Activated CD8-positive, alpha-beta memory T cell treated with anti-CD3 and anti-CD28 coated beads, Interleukin-2, amount 50 U/mL, for 48 hours (primary cell): ENCODE results near the gene SYDE2.
"Not testable (repeated sequence)": the region's sequence is repeated elsewhere in the genome, so short reads cannot be mapped to it uniquely, and the experiment has no call there.

Experiments
- DNase-seq: peaks from one replicate; pipeline ENCODE4 v3.0.0-alpha.2; 2020

SYDE2 gene, protein sequence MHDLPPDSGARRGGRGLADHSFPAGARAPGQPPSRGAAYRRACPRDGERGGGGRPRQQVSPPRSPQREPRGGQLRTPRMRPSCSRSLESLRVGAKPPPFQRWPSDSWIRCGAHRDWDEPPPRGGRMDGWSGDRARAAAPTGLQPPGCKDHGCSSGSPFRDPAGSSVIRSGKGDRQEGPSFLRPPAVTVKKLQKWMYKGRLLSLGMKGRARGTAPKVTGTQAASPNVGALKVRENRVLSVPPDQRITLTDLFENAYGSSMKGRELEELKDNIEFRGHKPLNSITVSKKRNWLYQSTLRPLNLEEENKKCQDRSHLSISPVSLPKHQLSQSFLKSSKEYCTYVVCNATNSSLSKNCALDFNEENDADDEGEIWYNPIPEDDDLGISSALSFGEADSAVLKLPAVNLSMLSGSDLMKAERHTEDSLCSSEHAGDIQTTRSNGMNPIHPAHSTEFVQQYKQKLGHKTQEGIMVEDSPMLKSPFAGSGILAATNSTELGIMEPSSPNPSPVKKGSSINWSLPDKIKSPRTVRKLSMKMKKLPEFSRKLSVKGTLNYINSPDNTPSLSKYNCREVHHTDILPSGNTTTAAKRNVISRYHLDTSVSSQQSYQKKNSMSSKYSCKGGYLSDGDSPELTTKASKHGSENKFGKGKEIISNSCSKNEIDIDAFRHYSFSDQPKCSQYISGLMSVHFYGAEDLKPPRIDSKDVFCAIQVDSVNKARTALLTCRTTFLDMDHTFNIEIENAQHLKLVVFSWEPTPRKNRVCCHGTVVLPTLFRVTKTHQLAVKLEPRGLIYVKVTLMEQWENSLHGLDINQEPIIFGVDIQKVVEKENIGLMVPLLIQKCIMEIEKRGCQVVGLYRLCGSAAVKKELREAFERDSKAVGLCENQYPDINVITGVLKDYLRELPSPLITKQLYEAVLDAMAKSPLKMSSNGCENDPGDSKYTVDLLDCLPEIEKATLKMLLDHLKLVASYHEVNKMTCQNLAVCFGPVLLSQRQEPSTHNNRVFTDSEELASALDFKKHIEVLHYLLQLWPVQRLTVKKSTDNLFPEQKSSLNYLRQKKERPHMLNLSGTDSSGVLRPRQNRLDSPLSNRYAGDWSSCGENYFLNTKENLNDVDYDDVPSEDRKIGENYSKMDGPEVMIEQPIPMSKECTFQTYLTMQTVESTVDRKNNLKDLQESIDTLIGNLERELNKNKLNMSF

DNA sequence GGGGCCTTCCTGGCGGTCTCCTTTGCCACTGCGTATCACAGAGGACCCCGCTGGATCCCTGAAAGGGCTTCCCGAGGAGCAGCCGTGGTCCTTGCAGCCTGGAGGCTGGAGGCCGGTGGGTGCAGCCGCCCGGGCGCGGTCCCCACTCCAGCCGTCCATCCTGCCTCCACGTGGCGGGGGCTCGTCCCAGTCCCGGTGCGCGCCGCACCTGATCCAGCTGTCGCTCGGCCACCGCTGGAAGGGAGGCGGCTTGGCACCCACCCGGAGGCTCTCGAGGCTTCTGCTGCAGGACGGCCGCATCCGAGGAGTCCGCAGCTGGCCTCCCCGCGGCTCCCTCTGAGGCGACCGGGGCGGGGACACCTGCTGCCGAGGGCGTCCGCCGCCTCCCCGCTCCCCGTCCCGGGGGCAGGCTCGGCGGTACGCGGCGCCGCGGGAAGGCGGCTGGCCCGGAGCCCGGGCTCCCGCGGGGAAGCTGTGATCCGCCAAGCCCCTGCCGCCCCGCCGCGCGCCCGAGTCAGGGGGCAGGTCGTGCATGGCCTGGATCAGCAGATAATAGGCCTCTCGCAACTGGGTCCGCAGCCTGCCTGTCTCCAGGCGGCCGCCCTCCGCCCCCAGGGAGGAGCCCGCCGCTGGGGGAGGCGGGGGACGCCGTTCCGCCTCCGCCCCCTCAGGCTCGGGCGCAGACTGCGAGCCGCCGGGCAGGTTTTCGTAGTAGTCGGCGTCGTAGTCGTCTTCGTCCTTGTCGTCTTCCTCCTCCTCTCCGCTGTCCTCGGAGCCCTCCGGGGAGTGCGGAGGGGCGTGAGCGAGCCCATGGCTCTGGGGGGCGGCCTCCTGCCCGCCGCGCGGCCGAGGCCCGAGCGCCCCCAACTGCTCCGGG is at the start of gene SYDE2:
TSS of gene SYDE2 (minus strand) at position 554 of the 877 bp plus-strand sequence. CDS start at position 534, 20 bp downstream.
- peak; percentile 77 for DNase-seq

- DNase-seq = not testable (repeated sequence)
Observed at GRCh38 chr1:85249042-85249441, 48.2 kb upstream of the SYDE2 start.

- DNase-seq = no peak
Observed at GRCh38 chr1:85245891-85246290, 45.1 kb upstream of the SYDE2 start.

DNA sequence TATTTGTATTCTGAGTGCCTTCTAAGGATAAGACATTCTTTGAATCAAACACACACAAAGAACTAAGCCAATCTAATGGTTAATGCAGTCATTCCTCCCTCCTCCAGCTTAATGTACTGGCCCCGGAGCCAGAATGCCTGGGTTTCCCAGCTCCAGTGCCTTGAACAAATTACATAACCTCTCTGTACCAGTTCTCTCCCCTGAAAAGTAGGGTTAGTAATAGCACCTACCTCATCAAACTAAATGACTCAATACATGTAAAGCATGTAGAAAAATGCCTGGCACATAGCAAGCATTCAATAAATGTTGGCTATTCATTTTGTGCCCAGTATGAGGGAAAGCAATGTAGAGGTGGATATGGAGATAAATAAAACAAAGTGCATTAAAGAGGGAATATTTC is 44.6 kb upstream of the SYDE2 start:
- no peak for DNase-seq

DNA sequence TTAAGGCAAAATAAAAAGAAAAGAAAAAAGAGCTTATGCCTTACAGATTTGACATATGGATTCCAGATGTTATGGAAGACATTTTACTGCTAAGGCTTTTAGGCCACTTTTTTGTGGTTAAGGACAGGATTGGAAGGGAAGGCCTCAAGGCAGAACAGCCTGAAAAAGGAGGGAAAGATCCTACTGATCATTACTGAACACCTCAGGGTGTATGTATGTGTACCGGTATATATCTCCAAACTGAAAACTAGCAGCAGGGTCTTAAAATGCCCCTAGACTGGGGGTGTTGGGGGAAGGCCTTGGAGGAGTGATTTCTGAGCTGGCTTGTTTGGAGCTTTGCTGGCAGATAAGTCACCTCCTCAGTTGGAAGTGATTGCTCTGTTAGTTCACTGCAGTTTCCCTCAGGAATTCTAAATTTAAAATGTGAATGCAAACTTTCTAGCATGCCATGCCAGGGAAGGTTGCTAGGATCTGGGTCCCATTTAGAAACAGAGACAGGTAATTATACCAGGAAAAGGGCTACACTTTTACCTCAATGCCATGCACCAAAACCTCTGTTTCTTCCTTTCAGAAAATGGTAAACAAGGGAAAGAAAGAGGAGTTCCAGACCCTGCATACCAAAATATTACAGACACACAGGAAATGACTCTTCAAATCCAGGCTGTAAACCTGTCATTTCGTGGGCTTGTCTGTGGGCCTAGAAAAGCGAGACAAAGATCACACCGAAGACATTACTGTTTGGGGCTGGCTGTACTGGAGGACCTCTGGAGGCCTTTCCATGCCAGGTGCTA is 43.6 kb upstream of the SYDE2 start:
- DNase-seq = no peak

- no peak for DNase-seq
Observed at GRCh38 chr1:85243372-85243771, 42.6 kb upstream of the SYDE2 start.

DNA sequence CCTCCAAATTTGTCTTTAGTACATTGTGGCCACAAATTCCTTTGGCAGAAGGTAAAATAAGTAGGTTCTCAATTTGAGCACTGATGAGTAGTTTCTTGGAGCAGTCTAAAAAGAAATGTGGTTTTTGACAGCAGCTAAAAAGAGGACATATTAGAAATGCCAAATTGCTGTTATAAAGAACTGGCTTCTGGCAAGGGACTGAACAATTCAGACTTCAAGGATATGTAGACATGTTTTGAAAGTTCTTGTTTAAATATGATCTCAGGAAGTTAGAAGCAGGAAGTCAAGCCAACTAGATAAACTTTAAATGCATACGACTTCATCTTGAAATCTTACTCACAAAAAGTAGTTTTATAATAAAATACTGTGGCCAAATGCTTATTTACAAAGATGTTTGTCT is 39.8 kb upstream of the SYDE2 start:
- DNase-seq = no peak

DNA sequence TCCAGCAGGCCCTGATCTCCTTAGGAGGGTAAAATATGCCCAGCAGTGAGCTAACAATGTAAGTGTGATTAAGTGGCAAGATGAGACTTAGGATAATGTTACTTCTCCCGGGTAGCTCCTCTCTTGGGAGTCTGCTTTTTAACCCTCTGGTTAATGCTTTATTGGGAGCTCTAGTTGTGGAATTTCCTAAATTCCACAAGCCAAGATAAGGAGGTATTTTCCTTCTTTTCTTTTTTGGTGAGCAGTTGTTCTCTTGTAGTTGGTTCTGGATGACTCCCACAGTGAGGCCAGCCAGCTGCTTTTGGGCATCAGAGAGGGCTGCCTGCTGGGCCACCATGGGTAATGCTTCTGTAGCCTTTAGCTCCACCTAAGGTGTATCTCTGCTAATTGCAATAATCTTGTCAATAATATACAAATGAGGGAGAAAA is 39.4 kb upstream of the SYDE2 start:
- no peak for DNase-seq

GRCh38 chr1:85237613-85238012 is 36.8 kb upstream of the SYDE2 start:
- no peak for DNase-seq

GRCh38 chr1:85230305-85230977 is 29.6 kb upstream of the SYDE2 start:
- DNase-seq = no peak

- no peak for DNase-seq
Observed at GRCh38 chr1:85229574-85230097, 28.8 kb upstream of the SYDE2 start.

DNA sequence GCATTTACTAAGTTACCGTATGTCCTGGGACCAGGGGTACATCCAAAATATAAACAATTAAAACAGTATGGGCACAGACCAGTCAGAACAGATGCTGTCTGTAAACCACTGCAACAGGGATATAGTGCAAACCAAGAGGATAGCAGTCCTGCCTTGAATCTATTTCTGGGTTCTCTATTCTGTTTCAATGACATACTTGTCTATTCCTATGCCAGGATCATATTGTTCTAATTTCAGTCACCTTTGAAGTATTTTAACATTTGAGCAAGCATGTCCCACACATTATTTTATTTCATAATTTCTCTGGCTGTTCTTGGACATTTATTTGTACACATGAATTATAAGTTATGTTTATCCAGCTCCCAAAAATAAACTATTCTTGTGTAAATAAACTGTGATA is 28.2 kb upstream of the SYDE2 start:
- DNase-seq = no peak

DNA sequence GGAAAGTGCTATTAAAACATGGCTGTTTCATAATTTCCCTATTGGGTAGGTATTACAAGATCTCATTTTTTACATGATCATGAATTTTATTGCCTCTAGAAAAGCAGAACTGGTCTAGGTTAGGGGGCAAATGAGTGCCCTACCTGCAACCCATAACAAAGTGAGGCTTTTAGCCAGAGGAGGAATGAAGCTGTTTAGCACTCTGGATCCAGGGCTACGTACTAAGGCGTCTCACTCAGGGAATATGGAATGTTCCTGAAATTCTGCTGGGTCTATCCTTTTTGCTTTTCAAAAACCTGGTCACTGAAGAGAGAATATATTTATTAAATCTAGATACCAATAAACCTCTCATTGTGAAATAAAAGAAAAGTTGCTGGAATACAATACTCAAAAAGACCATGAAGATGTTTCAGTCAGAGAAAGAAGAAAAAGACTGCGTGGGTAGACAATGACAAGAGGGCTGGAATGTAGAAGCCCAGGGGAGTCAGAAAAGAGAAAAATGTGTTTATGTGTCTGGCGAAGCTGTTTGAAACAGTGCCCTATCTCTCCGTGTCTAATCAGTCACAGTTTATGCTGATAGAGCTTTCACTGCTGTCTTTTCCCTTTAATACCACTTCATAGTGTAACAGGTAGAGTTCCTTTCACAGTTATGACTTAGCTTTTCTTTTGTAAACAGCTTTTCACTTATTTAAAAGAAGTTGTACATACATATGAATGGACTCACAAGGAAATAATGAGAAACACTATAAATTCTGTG is 25.0 kb upstream of the SYDE2 start:
- no peak for DNase-seq

GRCh38 chr1:85224734-85225623 is 24.2 kb upstream of the SYDE2 start:
- no peak for DNase-seq

DNA sequence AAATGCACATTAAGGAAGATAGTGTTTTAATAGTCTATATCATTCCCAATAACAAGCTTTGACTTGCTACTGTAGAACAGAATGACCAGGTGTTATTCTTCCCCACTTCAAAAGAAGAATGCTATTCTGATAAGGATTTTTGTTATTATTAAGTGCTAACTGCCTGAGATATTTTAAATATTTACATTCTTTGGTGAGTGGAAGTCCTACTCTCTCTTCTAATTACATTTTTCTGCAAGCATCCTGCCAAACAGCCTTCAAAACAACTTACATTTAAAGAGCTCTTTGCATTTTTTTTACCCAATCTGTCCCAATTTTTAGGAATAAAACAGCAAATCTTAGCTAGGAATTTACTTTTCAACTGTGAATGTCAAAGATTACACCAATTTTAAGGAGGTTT is 23.5 kb upstream of the SYDE2 start:
- DNase-seq = no peak

GRCh38 chr1:85223334-85223733 is 22.5 kb upstream of the SYDE2 start:
- no peak for DNase-seq

GRCh38 chr1:85220756-85221201 is 20.0 kb upstream of the SYDE2 start:
- DNase-seq = no peak

- DNase-seq = no peak
Observed at GRCh38 chr1:85219853-85220610, 19.2 kb upstream of the SYDE2 start.
